OCI-LY7 (cell line): ENCODE results near the gene CSNK1G1. TPM values are rescaled to one million over a fixed set of nuclear protein-coding genes. Genes with fewer than 3 reads are reported as not detected.

Experiments
- Bru-seq: library from RNA; stranded (reverse); fragments of 400-500 nt; gene quantifications from one replicate; lab custom pipeline; 2021; lab: Mats Ljungman, UMichigan
- BruChase-seq, 2 experiments: library from RNA; stranded (reverse); fragments of 400-500 nt; gene quantifications; one replicate each; lab custom pipeline; 2021; lab: Mats Ljungman, UMichigan
- BruUV-seq: library from RNA; stranded (reverse); fragments of 400-500 nt; replicated peaks from 2 replicates; lab custom pipeline; 2021; lab: Mats Ljungman, UMichigan
- CTCF ChIA-PET: fragments of 300-600 bp; sonication (Branson Sonifier 250); formaldehyde crosslinking; loops from one replicate; lab custom pipeline; 2022; ENCODE audit warnings: antibody characterized with exemption; ENCODE audit not compliant: unreplicated experiment; lab: Charles Lee
- POLR2A ChIA-PET: fragments of 300-600 bp; sonication (Branson Sonifier 250); formaldehyde crosslinking; loops from one replicate; lab custom pipeline; 2022; ENCODE audit warnings: antibody characterized with exemption; lab: Charles Lee
- DNase-seq: peaks from one replicate; pipeline ENCODE4 v3.0.0-alpha.2; 2015; ENCODE audit warnings: low spot score
- H2AFZ ChIP-seq: fragments of 200-600 bp; sonication (generic), shearing (Covaris generic); 2 replicates; pipeline ENCODE4 v1.6.1; 2014; ENCODE audit warnings: mild to moderate bottlenecking, antibody characterized with exemption, low read length, moderate library complexity
- H3K27ac ChIP-seq: fragments of 200-600 bp; sonication (generic); 2 replicates; pipeline ENCODE4 v1.5.1; 2014; ENCODE audit warnings: mixed run types, low read depth, mild to moderate bottlenecking, moderate library complexity, low read length, inconsistent platforms; ENCODE audit not compliant: poor library complexity, severe bottlenecking
- H3K36me3 ChIP-seq: fragments of 200-600 bp; sonication (generic); 2 replicates; pipeline ENCODE4 v1.6.1; 2014; ENCODE audit warnings: mild to moderate bottlenecking, antibody characterized with exemption, low read length, moderate library complexity, mixed read lengths; ENCODE audit not compliant: insufficient read depth
- H3K4me1 ChIP-seq: fragments of 200-600 bp; sonication (generic); 2 replicates; pipeline ENCODE4 v1.5.1; 2014; ENCODE audit warnings: mild to moderate bottlenecking, low read length; ENCODE audit not compliant: insufficient read depth, poor library complexity, severe bottlenecking
- H3K4me2 ChIP-seq: fragments of 200-600 bp; sonication (generic); 2 replicates; pipeline ENCODE4 v1.6.1; 2014; ENCODE audit warnings: mild to moderate bottlenecking, low read length
- H3K4me3 ChIP-seq: fragments of 200-600 bp; sonication (generic); 2 replicates; pipeline ENCODE4 v1.5.1; 2014; ENCODE audit warnings: mild to moderate bottlenecking, low read depth, low read length; ENCODE audit not compliant: poor library complexity, severe bottlenecking
- H3K79me2 ChIP-seq: fragments of 200-600 bp; sonication (generic); 2 replicates; pipeline ENCODE4 v1.6.1; 2016; ENCODE audit warnings: low read depth, mild to moderate bottlenecking, low read length, moderate library complexity, mixed read lengths; ENCODE audit not compliant: insufficient read depth
- H3K9me2 ChIP-seq: fragments of 200-600 bp; sonication (generic); 2 replicates; pipeline ENCODE4 v1.6.1; 2016; ENCODE audit warnings: mild to moderate bottlenecking, low read length, mixed read lengths; ENCODE audit not compliant: insufficient read depth
- H3K9me3 ChIP-seq: fragments of 200-600 bp; sonication (generic); 2 replicates; pipeline ENCODE4 v1.6.1; 2014; ENCODE audit warnings: mild to moderate bottlenecking, mixed run types, low read length, mixed read lengths
- H4K20me1 ChIP-seq: fragments of 200-600 bp; sonication (generic); 2 replicates; pipeline ENCODE4 v1.6.1; 2014; ENCODE audit warnings: mild to moderate bottlenecking, antibody characterized with exemption, low read length, moderate library complexity, mixed read lengths; ENCODE audit not compliant: insufficient read depth
- EZH2phosphoT487 ChIP-seq: fragments of 200-600 bp; sonication (generic); IDR thresholded peaks from 2 replicates; pipeline ENCODE4 v1.6.1; 2018; ENCODE audit warnings: low read depth, borderline replicate concordance, mild to moderate bottlenecking, mixed run types, antibody characterized with exemption, low read length, moderate library complexity, mixed read lengths
- intact Hi-C: fragments of 100-400 bp; cut with micrococcal nuclease; formaldehyde crosslinking; loops from one replicate; pipeline ENCODE4 v1.10.0; 2022; ENCODE audit not compliant: unreplicated experiment
- long read RNA-seq: library from polyadenylated mRNA; stranded (forward); transcript quantifications from one replicate; pipeline ENCODE4 v2.0.0, GENCODE V29; 2022
- total RNA-seq, 2 experiments: library from RNA; depleted of rRNA in 1 of 2; stranded (reverse); fragments of >200 nt in 1 of 2; shearing (Covaris generic) in 1 of 2; gene quantifications; 2 replicates each; pipeline ENCODE4 v1.2.3, GENCODE V29; 2014 to 2022
- TF ChIP-seq, protein P1 (sequence below): fragments of 200-600 bp; sonication (generic); conservative IDR thresholded peaks from 2 replicates; pipeline ENCODE4 v1.5.1; 2014; ENCODE audit warnings: mild to moderate bottlenecking, antibody characterized with exemption, low read length, moderate library complexity, mixed read lengths

Gene CSNK1G1
- total RNA-seq (2014; rRNA removed; shearing (Covaris generic)) (8.8 and 11.6 TPM in 2 replicates), total RNA-seq (2022) (14.1 and 16.7 TPM in 2 replicates), Bru-seq, nascent RNA (percentile 73 among the genes with signal in this experiment), BruChase-seq, experiment 1, labeled RNA remaining after a 6-hour chase (percentile 68 among the genes with signal in this experiment), BruChase-seq, experiment 2, labeled RNA remaining after a 2-hour chase (percentile 74 among the genes with signal in this experiment)
- long read RNA-seq, full-length matches to known transcripts = 3 of 19 reads
- long read RNA-seq, partial matches to known transcripts = 1 of 19 reads
- long read RNA-seq, other reads (novel, unspliced or antisense) = 15 of 19 reads

DNA sequence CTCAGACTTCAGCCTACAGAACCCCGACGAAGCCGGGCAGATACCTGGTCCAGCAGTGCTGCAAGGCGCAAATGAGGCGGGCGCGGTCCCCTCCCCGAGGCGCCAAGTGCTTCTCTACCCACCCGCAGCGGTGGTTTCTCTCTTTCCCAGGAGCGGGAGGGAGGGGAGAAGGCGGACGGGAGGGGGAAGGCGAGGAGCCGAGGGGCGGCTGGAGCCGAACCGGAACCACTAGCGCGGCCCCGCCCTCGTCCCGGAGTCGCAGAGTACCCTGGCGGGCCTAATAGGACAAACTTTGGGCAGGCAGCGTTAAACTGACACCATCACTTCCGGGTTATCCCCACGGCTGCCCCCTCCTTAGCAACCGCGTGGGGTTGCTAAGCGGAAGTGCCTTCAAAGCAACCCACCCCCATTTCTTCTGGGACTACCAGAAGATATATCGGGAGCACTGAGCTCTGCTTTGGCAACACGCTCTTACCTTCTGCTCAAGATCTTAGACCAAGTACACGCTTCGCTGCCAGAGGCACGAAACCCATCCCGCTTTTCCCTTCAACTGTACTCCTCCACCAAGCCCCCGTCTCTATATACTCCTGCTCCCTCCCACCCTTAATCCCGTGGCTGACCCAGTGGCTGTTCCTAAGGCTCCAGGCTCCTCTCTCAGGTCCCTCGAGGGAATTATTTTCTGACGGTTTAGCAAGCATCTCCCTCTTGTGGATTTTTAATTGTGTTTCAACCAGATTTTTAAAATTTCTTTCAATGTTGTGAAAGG is at the start of gene CSNK1G1:
CSNK1G1 (minus strand) TSS at position 230 of the 766 bp plus-strand sequence. CDS start 55,674 bp downstream, outside the sequence.
- peaks cover 2% of the 10 kb centered on the region; the same call in 1 of the 2 replicates for H4K20me1 ChIP-seq
- H3K4me1 ChIP-seq = peaks cover 19% of the 10 kb centered on the region
- CTCF ChIA-PET = no interaction called here
- no peaks in the 10 kb centered on the region for H3K9me3 ChIP-seq
- peak; percentile 95 for DNase-seq
- peak within 1 kb of the TSS; percentile 51; the same call in 1 of the 2 replicates for H2AFZ ChIP-seq
- POLR2A ChIA-PET = interaction anchor here (0.5 kb wide), 1 partner anchor 1121 kb away, joined by 5 read pairs; no protein-coding TSS in a partner anchor
- H3K9me2 ChIP-seq = no peaks in the 10 kb centered on the region
- intact Hi-C loops = loop anchor here (5.0 kb wide), 1 partner anchor 194 kb away; the partner anchor contains the start of gene PPIB
- H3K36me3 ChIP-seq = peaks cover 4% of the 10 kb centered on the region; the same call in 1 of the 2 replicates
- H3K79me2 ChIP-seq = peaks cover 12% of the 10 kb centered on the region
- peak within 1 kb of the TSS; percentile 87 for H3K4me3 ChIP-seq
- TF ChIP-seq EZH2phosphoT487 = no peak
- TF ChIP-seq, protein P1, sequence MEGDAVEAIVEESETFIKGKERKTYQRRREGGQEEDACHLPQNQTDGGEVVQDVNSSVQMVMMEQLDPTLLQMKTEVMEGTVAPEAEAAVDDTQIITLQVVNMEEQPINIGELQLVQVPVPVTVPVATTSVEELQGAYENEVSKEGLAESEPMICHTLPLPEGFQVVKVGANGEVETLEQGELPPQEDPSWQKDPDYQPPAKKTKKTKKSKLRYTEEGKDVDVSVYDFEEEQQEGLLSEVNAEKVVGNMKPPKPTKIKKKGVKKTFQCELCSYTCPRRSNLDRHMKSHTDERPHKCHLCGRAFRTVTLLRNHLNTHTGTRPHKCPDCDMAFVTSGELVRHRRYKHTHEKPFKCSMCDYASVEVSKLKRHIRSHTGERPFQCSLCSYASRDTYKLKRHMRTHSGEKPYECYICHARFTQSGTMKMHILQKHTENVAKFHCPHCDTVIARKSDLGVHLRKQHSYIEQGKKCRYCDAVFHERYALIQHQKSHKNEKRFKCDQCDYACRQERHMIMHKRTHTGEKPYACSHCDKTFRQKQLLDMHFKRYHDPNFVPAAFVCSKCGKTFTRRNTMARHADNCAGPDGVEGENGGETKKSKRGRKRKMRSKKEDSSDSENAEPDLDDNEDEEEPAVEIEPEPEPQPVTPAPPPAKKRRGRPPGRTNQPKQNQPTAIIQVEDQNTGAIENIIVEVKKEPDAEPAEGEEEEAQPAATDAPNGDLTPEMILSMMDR = peak; percentile 42; the same call in 1 of the 2 replicates
- no TSS peak for BruUV-seq
- peak within 1 kb of the TSS; percentile 56 for H3K27ac ChIP-seq
- peak within 1 kb of the TSS; percentile 96 for H3K4me2 ChIP-seq

- H3K79me2 ChIP-seq = no peaks in the 10 kb centered on the region
- H2AFZ ChIP-seq = no peak overlapping the region
- no peaks in the 10 kb centered on the region for H3K9me2 ChIP-seq
- peaks cover 67% of the 10 kb centered on the region for H3K36me3 ChIP-seq
- H3K4me2 ChIP-seq = no peak overlapping the region
- H3K4me3 ChIP-seq = no peak overlapping the region
- no peaks in the 10 kb centered on the region for H3K9me3 ChIP-seq
- CTCF ChIA-PET = no interaction called here
- DNase-seq = no peak
- H4K20me1 ChIP-seq = no peaks in the 10 kb centered on the region
- no peak for TF ChIP-seq EZH2phosphoT487
- TF ChIP-seq, protein P1 = no peak
- no peaks in the 10 kb centered on the region for H3K4me1 ChIP-seq
- no peak overlapping the region for H3K27ac ChIP-seq
- POLR2A ChIA-PET = no interaction called here
- BruUV-seq = no TSS peak
- intact Hi-C loops = no loop called here
Observed at GRCh38 chr15:64400583-64400982, 44.6 kb upstream of the CSNK1G1 start.
